M059J (cell line): Measurements from ENCODE around the gene MS4A18. TPM values are rescaled to one million over a fixed set of nuclear protein-coding genes. Genes with fewer than 3 reads are reported as not detected.
"Not testable (repeated sequence)": the region's sequence is repeated elsewhere in the genome, so short reads cannot be mapped to it uniquely, and the experiment has no call there.

Source experiments
- DNase-seq: peaks from one replicate; pipeline ENCODE4 v3.0.0-alpha.2; 2012; ENCODE audit warnings: low read depth
- total RNA-seq: library from RNA; depleted of rRNA; stranded (reverse); fragments of >200 nt; shearing (Covaris generic); gene quantifications from 2 replicates; pipeline ENCODE4 v1.2.3, GENCODE V29; 2014; rRNA removed

MS4A18 gene
- total RNA-seq: not detected in 2 replicates

DNA sequence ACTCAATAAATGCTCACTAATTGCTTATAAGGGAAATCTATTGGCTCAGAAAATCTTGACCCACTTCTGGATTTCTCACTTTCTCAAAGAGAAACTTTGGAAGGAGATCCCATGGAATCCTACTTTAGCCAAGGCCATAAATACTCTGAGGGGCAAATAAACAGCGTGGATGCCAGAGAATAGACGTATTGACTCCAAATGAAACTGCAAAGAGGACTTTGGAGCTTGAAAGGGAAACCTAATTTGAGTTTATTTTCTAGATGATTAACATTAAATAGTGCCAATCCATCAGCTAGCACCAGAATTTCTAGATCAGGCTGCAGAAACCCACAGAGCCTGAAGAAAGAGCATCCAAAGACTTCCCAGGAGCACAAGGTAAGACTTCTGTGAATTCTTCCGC is at the start of gene MS4A18:
Gene MS4A18, plus strand, starts transcription at position 301 of the 400 bp plus-strand sequence.
- no peak for DNase-seq

DNA sequence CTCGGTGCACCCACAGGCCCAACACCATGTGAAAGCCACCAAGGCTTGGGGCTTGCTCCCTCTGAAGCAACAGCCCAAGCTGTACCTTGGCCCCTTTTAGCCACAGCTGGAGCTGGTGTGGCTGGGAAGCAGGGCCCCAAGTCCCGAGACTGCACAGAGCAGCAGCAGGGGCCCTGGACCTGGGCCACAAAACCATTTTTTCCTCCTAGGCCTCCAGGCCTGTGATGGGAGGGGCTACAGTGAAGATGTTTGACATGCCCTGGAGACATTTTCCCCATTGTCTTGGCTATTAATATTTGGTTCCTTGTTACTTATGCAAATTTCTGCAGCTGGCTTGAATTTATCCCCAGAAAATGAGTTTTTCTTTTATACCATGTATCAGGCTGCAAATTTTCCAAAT is 46.3 kb upstream of the MS4A18 start:
- not testable (repeated sequence) for DNase-seq

GRCh38 chr11:60679879-60680278 is 44.6 kb upstream of the MS4A18 start:
- DNase-seq: no peak

DNA sequence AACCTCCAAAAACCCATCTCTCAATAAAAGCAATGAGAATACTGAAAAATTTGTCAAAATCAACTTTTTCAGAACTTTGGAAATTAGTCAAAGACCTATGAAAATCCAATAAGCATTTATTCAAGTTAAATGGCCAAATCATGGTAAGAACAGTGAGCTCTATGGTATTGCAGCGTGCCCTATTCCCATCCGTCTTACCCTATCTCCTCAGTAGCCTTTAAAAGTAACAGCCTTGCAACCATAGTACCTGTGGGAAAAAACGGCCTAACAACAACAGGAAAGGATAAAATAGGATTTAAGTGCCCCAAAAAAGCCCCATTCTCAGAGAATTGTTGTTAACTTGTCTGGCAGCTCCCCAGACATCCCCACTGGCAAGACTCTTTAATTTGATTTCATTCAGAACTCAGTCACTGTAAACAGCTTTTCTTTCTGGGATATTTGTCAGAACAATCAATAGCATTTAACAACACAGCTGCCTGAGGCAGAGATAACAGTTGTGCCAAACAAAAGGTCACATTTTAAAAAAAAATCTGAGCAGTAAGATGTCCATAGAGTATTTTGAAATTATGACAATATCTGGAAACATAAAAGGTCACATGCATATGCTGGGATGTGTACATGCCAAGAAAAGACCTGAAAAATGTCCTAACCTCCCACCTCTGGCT is 43.9 kb upstream of the MS4A18 start:
- DNase-seq: no peak

- DNase-seq: not testable (repeated sequence)
Measured at GRCh38 chr11:60684541-60684848, 40.0 kb upstream of the MS4A18 start.

GRCh38 chr11:60691661-60692060 is 32.9 kb upstream of the MS4A18 start:
- no peak for DNase-seq

DNA sequence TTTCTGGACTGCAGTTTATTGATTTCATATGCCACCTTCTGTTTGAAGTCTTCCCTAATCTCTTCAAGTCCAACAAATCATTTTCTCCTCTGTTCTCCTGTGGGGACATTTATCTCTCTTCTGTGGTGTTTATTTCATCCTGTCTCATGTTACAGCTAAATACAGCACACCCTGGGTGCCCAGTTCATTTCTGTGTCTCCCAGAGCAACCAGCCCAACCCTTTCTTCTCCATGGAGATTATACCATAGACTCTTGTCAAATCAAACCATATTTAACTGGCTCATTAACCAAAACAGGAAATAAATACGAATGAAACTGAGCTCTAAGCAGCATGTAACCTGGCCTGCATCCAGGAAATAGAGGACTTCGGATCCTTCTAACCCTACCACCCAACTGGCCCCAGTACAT is 25.2 kb upstream of the MS4A18 start, which contains the start of gene MS4A8:
Gene MS4A8, plus strand, starts transcription at position 329 of the 408 bp plus-strand sequence. CDS start 1,249 bp downstream, outside the sequence.
- peak; percentile 7 for DNase-seq

DNA sequence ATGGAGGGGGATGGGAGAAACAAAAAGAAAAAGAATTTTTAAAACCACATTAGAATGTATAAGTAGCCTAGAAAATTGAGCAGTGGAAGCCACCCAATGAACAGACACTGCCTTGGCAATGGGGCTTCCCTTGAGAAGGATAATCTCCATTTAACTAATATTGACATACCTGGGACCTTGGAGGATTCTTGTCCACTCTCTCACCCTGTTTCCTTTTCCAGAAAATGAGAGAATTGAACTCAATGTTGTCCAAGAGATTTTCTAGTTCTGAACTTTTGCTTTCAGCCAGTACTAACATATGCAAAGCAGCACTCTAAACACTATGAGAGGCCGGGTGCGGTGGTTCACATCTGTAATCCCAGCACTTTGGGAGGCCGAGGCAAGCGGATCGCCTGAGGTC is 24.6 kb upstream of the MS4A18 start:
- DNase-seq: no peak

DNA sequence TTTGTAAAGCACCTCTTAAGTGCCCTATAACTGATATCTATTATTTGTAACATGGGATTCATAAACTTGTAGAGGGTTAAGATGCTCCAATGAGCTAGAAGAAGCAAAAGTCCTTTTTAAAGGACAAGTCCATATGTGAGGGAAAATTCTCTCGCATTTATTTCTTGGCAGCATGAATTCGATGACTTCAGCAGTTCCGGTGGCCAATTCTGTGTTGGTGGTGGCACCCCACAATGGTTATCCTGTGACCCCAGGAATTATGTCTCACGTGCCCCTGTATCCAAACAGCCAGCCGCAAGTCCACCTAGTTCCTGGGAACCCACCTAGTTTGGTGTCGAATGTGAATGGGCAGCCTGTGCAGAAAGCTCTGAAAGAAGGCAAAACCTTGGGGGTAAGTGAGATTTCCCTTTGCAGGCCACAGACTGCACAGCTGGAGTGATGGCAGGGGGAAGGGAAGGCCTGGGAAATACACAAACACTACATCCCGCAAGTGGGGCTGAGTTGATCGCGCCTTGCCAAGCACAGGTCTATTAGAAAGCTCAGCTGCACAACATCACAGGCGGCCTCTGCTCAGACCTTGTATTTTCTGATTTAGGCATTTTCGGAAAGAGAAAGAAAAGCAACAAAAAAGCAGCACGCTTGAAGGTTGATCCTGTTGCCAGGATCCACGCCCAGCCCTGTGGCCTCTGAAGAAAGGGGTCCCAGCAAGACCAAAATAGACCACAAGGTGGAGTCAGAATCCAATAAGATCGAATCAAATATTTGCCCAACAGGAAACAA is 23.6 kb upstream of the MS4A18 start:
- peak; percentile 13 for DNase-seq

- no peak for DNase-seq
Measured at GRCh38 chr11:60701469-60701818, 23.1 kb upstream of the MS4A18 start.

GRCh38 chr11:60703374-60703773 is 21.1 kb upstream of the MS4A18 start:
- DNase-seq: no peak

DNA sequence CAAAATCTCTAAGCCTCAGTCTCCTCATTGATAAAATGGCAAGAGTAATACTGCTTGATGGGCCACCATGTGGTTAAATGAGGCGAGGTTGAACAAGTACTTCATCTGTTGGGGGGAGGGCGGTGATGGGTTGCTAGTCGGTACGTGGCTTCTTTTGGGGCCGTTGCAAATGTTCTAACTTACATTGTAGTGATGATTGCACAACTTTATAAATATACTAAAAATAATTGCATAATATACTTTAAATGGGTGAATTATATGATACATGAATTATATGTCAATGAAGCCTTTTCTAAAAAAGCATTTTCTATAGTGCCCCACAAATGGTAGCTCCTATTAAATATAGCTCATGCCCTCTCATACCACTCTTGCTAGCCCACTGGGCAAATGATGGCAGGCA is 18.6 kb upstream of the MS4A18 start:
- DNase-seq: no peak

GRCh38 chr11:60706931-60707330 is 17.6 kb upstream of the MS4A18 start:
- no peak for DNase-seq

GRCh38 chr11:60710482-60710881 is 14.0 kb upstream of the MS4A18 start:
- DNase-seq: peak; percentile 4

DNA sequence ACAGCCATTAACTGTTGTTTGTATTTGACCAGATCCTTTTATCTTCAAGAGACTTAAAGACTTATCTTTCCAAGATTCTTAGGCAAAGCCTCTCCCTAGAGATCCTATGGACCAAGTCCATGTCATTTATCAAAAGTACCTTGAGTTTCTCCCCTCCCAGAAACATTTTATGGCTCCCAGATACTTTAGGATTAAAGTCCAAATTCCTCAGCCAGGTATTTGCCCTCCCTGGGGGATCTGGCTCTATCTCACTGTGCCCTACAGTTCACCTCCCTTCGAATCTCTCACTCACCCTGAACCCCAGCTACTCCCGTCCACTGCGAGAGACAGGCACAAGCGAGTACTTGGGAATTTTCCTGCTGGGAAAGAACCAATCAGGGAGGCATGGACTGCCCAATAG is 13.2 kb upstream of the MS4A18 start:
- no peak for DNase-seq

DNA sequence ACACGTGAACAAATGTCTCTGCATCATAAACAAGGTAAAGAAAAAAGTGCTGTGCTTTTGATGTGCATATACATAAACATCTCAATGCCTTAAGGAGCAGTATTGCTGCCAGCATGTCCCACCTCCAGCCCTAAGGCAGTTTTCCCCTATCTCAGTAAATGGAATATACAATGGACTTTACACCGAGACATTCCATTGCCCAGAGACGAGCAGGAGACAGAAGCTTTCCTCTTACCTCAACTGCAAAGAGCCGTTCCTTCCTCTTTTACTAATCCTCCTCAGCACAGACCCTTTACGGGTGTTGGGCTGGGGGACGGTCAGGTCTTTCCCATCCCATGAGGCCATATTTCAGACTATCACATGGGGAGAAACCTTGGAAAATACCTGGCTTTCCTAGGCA is 11.1 kb upstream of the MS4A18 start:
- DNase-seq: not testable (repeated sequence)

GRCh38 chr11:60717956-60718355 is 6.6 kb upstream of the MS4A18 start:
- DNase-seq: no peak

DNA sequence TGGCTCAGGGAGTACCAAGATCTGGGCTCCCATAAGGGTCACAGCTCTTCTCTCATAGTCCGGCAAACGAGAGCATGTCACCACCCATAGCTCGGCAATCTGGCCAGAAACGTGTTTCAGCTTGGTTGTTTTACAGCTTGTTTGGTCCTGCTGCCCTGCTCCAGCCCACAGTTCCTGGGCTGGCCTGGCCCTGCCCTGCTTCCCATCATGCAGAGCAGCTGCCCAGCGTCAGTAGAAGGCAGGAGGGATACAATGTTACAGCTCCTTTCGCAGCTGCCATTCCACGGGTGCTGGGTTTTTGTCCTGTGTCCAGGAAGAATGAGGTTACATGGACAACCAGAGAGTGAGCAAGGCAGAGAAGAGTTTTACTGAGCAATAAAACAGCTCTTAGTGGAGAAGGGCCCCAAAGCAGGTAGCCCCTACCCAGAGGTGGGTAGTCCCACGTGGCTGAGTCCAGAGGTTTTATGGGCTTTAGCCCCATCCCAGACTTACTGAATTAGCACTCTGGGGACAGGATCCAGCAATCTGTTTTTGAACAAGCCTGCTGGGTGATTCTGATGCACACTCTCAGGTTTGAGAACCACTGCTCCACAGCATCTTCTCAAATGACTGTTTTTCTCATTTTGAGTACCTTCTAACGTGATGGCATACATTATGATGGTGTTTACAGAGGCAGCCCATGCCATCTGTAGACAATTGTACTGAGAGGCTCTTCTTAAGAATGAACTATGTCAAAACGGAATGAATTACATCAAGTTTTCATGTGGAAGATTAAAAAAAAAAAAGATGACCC is 5.8 kb upstream of the MS4A18 start:
- no peak for DNase-seq

DNA sequence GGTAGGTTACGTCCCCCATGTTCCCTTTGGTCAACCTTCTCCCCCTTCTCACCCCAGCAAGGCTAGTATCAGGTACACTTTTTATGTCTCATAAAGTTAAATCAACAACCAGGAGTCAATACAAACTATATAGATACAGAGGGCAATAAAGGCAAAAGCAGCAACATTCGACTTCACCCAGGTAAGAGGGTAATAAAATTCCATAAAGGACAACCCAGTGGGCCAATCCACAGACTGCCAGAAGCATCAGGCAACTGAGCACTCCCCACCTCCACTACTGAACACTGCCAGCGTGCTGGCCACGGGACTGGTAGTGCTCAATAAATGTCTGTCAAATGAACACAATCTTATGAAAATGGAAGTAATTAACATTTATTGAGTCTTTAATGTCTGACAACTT is 5.1 kb upstream of the MS4A18 start:
- DNase-seq: no peak

GRCh38 chr11:60720460-60720859 is 4.1 kb upstream of the MS4A18 start:
- DNase-seq: no peak

DNA sequence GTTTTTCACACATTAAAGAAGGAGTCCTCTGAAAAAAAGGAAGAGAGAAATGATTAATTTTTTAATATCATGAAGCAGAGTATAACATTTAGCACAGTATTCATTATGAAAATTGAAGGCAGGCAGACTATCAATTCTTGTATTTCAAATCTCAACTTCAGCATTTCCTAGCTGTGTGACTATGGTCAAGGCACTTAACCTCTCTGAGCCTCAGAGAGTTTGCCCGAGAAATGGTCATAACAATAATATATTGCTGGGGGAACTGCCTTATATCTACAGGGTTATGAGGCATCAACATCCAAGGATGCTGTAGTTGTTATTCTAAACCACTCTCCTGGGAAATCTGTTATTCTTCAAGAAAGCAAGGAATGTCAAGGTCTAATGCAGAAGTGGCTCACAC is 1.1 kb downstream of the MS4A18 start:
- no peak for DNase-seq

GRCh38 chr11:60731586-60731985 is 7.1 kb downstream of the MS4A18 start:
- DNase-seq: no peak

DNA sequence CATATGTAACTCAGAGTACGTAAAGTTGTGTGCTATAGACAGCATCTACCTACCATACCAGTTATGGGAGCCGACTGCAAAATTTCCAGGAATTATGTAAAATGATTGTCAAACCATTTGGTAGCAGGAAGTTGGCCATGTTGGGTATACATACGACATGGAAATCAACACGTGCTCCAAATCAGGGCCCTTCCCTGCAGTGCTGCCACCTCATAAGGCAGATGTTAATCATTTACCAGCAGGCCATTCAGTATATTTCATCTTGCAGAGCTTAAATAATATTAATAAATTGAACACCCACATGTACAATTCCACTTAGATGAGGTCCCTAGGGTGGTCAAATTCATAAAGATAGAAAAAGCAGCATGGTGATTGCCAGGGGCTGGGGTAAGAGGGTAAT is 9.8 kb downstream of the MS4A18 start:
- no peak for DNase-seq
